Breast epithelium (tissue), 4 donors: ENCODE measurements around the gene LRP1. TPM values are rescaled to one million over a fixed set of nuclear protein-coding genes. Genes with fewer than 3 reads are reported as not detected.

Experiments
- DNase-seq, 2 donors: peaks; one replicate each; pipeline ENCODE4 v3.0.0-alpha.2; 2019; ENCODE audit warnings: low spot score in 2 of 2
- H3K27ac ChIP-seq, 2 donors: fragments of 200-600 bp; sonication (generic) in 1 of 2; one replicate each; pipeline ENCODE4 v1.5.1; 2016 to 2019; ENCODE audit warnings: mild to moderate bottlenecking in 1 of 2
- H3K27me3 ChIP-seq, 2 donors: fragments of 200-600 bp; sonication (generic) in 1 of 2; one replicate each; pipeline versions ENCODE4 v1.5.1 to v1.6.0; 2017 to 2019; ENCODE audit warnings: control low read depth in 1 of 2, mild to moderate bottlenecking in 1 of 2
- H3K36me3 ChIP-seq: fragments of 200-600 bp; one replicate; pipeline ENCODE4 v1.5.1; 2019
- H3K4me1 ChIP-seq, 2 donors: fragments of 200-600 bp; sonication (generic); one replicate each; pipeline ENCODE4 v1.5.1; 2016 to 2019; ENCODE audit warnings: control low read depth in 1 of 2
- H3K4me3 ChIP-seq, 3 donors: fragments of 200-600 bp; sonication (generic); 1 replicate in 2 of 3; 2 replicates in 1 of 3; pipeline ENCODE4 v1.5.1; 2016 to 2019; ENCODE audit warnings: mild to moderate bottlenecking in 3 of 3, moderate library complexity in 2 of 3
- H3K9me3 ChIP-seq, 2 donors: fragments of 200-600 bp; sonication (generic) in 1 of 2; one replicate each; pipeline ENCODE4 v1.5.1; 2016 to 2019; ENCODE audit warnings: control low read depth in 1 of 2
- POLR2A ChIP-seq: fragments of 450-650 bp; IDR thresholded peaks from one replicate; pipeline ENCODE4 v1.6.1; 2016; ENCODE audit warnings: antibody characterized with exemption, mild to moderate bottlenecking, moderate library complexity
- POLR2AphosphoS5 ChIP-seq, 3 donors: sonication (generic); formaldehyde crosslinking; IDR thresholded peaks; one replicate each; pipeline ENCODE4 v1.6.1; 2017; ENCODE audit warnings: antibody characterized with exemption in 3 of 3
- intact Hi-C: fragments of 100-400 bp; cut with DNase I; formaldehyde crosslinking; loops from one replicate; pipeline ENCODE4 v1.15.1; 2023; ENCODE audit warnings: low total_unique reads
- total RNA-seq, 3 donors: library from RNA; depleted of rRNA; stranded (reverse); fragments of >200 nt; gene quantifications; one replicate each; pipeline ENCODE4 v1.1.0, GENCODE V29; 2016
- TF ChIP-seq, protein P1 (sequence below), 3 donors: fragments of 450-650 bp; IDR thresholded peaks; one replicate each; pipeline ENCODE4 v1.5.1; 2016 to 2017; ENCODE audit warnings: antibody characterized with exemption in 3 of 3, mild to moderate bottlenecking in 3 of 3, moderate library complexity in 3 of 3

The LRP1 gene
- total RNA-seq, 3 donors from 2014 or later, result 102 to 894 (median 240) TPM

DNA sequence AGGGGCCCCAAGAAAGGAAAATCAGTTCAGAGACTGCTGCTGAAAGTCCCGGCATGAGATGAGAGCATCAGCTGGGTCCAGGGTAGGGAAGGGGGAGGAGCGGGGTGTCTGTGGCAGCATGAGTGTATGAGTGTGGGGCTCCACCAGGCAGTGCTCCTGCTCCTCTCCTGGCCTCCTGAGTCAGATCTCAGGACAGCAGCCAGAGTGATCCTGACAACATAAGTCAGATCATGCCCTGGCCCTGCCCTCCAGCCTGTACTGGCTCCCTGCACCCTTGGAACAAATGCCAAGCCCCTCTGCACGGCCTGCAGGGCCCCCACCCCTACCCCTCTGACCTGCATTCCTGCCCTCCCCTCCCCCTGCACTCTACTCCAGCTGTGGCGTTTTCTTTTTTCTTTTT, 43.4 kb downstream of the LRP1 start:
- Histone ChIP-seq H3K4me3 (no peak overlapping the region), H3K4me1 (no peaks in the 10 kb centered on the region), H3K27ac (peak overlapping the region in 1 of 2 donors; percentile 9), H3K27me3 (no peaks in the 10 kb centered on the region), H3K36me3 (no peaks in the 10 kb centered on the region), H3K9me3 (no peaks in the 10 kb centered on the region)
- TF ChIP-seq POLR2AphosphoS5 (IDR thresholded peaks at IDR 0.05), result no peak
- no peak for TF ChIP-seq POLR2A
- TF ChIP-seq, protein P1, sequence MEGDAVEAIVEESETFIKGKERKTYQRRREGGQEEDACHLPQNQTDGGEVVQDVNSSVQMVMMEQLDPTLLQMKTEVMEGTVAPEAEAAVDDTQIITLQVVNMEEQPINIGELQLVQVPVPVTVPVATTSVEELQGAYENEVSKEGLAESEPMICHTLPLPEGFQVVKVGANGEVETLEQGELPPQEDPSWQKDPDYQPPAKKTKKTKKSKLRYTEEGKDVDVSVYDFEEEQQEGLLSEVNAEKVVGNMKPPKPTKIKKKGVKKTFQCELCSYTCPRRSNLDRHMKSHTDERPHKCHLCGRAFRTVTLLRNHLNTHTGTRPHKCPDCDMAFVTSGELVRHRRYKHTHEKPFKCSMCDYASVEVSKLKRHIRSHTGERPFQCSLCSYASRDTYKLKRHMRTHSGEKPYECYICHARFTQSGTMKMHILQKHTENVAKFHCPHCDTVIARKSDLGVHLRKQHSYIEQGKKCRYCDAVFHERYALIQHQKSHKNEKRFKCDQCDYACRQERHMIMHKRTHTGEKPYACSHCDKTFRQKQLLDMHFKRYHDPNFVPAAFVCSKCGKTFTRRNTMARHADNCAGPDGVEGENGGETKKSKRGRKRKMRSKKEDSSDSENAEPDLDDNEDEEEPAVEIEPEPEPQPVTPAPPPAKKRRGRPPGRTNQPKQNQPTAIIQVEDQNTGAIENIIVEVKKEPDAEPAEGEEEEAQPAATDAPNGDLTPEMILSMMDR (IDR thresholded peaks at IDR 0.05), result no peak
- intact Hi-C loops, result no loop called here
- DNase-seq, result no peak

DNA sequence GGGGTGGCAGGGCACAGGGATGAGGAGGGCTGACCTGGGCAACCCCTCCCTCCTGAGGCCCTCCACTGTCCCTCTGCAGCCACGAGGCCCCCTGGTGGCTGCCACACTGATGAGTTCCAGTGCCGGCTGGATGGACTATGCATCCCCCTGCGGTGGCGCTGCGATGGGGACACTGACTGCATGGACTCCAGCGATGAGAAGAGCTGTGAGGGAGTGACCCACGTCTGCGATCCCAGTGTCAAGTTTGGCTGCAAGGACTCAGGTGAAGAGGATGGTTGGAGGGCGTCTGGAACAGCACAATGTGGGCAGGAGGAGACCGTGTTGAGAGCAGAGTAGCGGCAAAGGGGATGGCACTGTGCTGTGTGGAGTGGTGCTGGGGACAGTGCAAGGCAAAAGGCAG, 44.8 kb downstream of the LRP1 start:
- no peak for TF ChIP-seq POLR2A
- TF ChIP-seq, protein P1 (IDR thresholded peaks at IDR 0.05), result peak in 2 of 3 donors; percentile 23 to 30
- Histone ChIP-seq H3K4me3 (no peak overlapping the region), H3K9me3 (no peaks in the 10 kb centered on the region), H3K36me3 (no peaks in the 10 kb centered on the region), H3K4me1 (no peaks in the 10 kb centered on the region), H3K27ac (peak overlapping the region in 1 of 2 donors; percentile 38), H3K27me3 (no peaks in the 10 kb centered on the region)
- intact Hi-C loops, result no loop called here
- DNase-seq, result no peak

DNA sequence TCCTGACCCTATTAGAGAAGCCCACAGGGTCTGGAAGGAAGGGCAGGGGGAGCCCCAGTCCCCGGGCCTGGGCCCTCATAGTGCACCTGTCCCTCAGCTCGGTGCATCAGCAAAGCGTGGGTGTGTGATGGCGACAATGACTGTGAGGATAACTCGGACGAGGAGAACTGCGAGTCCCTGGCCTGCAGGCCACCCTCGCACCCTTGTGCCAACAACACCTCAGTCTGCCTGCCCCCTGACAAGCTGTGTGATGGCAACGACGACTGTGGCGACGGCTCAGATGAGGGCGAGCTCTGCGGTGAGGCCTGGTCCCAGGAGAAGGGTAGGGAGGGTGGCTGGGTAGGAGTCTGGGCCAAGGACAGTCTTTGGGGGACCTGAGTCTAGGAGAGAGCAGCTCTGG, 45.4 kb downstream of the LRP1 start:
- intact Hi-C loops, result no loop called here
- Histone ChIP-seq H3K4me1 (no peaks in the 10 kb centered on the region), H3K27me3 (no peaks in the 10 kb centered on the region), H3K36me3 (no peaks in the 10 kb centered on the region), H3K9me3 (no peaks in the 10 kb centered on the region), H3K27ac (peak overlapping the region in 1 of 2 donors; percentile 74), H3K4me3 (no peak overlapping the region)
- no peak for DNase-seq
- TF ChIP-seq, protein P1 (IDR thresholded peaks at IDR 0.05), result no peak
- TF ChIP-seq POLR2A (no peak), POLR2AphosphoS5 (IDR thresholded peaks at IDR 0.05) (no peak)

DNA sequence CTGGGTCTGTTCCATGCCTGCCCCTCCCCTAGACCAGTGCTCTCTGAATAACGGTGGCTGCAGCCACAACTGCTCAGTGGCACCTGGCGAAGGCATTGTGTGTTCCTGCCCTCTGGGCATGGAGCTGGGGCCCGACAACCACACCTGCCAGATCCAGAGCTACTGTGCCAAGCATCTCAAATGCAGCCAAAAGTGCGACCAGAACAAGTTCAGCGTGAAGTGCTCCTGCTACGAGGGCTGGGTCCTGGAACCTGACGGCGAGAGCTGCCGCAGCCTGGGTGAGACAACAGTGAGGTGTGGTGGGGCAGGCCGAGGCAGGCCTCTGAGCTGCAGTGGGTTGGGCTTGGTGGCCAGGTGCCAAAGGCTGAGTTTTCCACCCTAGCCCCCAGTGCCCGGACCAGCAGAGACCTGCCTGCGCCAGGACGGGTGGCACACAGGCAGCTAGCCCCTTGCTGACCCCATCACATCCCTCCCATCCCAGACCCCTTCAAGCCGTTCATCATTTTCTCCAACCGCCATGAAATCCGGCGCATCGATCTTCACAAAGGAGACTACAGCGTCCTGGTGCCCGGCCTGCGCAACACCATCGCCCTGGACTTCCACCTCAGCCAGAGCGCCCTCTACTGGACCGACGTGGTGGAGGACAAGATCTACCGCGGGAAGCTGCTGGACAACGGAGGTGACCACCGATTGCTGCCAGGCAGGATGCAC, 47.3 kb downstream of the LRP1 start:
- peak; percentile 27 to 54 (median 54) for TF ChIP-seq POLR2AphosphoS5 (IDR thresholded peaks at IDR 0.05)
- TF ChIP-seq POLR2A, result no peak
- TF ChIP-seq, protein P1 (IDR thresholded peaks at IDR 0.05), result peak; percentile 77 to 87 (median 80)
- H3K4me1 ChIP-seq, result no peaks in the 10 kb centered on the region
- H3K27ac ChIP-seq, result peak overlapping the region; percentile 56 to 74
- DNase-seq, result peak; percentile 86 to 88
- peak overlapping the region in 2 of 3 donors; percentile 22 to 50 for H3K4me3 ChIP-seq
- no peaks in the 10 kb centered on the region for H3K9me3 ChIP-seq
- intact Hi-C loops, result loop anchor here (1.0 to 5.0 kb wide), 2 partner anchors 47 to 103 kb away; partner anchors contain the start of gene LRP1
- no peaks in the 10 kb centered on the region for H3K27me3 ChIP-seq
- H3K36me3 ChIP-seq, result no peaks in the 10 kb centered on the region

DNA sequence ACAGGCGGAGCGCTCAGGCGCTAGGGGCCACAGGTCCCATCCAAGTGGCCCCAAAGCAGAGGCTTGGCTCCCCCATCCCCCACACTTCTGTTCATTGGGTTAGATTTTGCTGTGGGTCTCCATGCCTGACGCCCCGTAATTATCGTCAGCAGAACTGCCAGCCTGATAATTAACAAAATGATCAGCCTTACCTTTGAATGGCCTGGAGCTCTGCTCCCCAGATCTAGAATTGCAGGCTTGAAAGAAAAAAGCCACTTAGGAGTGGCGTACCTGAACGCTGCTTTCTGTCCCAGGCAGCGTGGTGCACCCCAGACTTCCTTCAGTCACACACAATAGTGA, 47.8 kb downstream of the LRP1 start:
- Histone ChIP-seq H3K4me1 (no peaks in the 10 kb centered on the region), H3K9me3 (no peaks in the 10 kb centered on the region), H3K36me3 (no peaks in the 10 kb centered on the region), H3K27ac (peak overlapping the region; percentile 56 to 74), H3K27me3 (no peaks in the 10 kb centered on the region), H3K4me3 (peak overlapping the region in 2 of 3 donors; percentile 22 to 50)
- intact Hi-C loops, result loop anchor here (5.0 kb wide), 1 partner anchor 104 kb away; no protein-coding TSS in a partner anchor
- DNase-seq, result no peak
- no peak for TF ChIP-seq POLR2AphosphoS5 (IDR thresholded peaks at IDR 0.05)
- TF ChIP-seq, protein P1 (IDR thresholded peaks at IDR 0.05), result no peak
- TF ChIP-seq POLR2A, result no peak
